HG02938 (cell line): ENCODE measurements around the gene GALNT6.
"Not testable (repeated sequence)": the region's sequence is repeated elsewhere in the genome, so short reads cannot be mapped to it uniquely, and the experiment has no call there.

Source experiments
- ATAC-seq: cut with Tn5 transposase; IDR thresholded peaks from one replicate; pipeline ENCODE4 v1.9.1; 2021; ENCODE audit warnings: mild to moderate bottlenecking, moderate library complexity; ENCODE audit not compliant: unreplicated experiment

Gene GALNT6

DNA sequence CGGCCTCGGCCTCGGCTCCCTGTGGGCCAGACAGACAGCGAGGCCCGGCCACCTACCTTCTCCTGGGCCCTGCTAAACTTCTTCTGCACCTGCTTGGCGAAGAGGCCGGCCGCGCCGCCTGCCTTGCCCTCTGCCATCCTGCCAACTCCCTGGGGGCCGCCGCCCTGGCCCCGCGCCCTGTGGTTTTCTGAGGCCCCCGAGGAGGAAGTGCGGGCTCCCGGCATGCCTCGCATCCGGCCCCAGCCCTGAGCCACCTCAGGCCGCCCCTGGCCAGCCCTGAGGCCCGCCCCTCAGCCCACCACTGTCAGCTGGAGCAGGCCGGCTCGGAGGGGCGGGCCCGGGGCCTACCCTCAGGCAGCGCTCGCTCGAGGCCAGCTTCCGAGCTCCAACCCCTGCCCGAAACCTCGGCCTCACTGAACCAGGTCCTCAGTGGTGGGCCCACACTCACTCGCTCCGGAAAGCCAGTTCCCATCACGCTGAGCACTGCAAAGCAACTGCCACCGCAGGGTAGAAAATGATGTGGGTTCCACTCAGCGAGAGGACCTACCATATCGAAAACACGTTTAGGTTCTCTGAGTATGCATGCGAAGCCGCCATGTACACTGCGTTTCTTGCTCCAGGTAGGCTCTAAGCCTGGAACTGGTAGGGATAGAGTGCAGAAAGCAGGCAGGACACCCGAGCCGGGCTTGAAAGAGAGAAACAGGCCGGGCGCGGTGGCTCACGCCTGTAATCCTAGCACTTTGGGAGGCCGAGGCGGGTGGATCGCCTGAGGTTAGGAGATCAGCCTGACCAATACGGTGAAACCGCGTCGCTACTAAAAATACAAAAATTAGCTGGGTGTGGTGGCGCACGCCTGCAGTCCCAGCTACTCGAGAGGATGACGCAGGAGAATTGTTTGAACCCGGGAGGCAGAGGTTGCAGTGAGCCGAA is 67.0 kb downstream of the GALNT6 start, which contains the start of gene BIN2:
BIN2 (minus strand) TSS at position 209 of the 930 bp plus-strand sequence; CDS start at position 137, 72 bp downstream.
- no peak for ATAC-seq

DNA sequence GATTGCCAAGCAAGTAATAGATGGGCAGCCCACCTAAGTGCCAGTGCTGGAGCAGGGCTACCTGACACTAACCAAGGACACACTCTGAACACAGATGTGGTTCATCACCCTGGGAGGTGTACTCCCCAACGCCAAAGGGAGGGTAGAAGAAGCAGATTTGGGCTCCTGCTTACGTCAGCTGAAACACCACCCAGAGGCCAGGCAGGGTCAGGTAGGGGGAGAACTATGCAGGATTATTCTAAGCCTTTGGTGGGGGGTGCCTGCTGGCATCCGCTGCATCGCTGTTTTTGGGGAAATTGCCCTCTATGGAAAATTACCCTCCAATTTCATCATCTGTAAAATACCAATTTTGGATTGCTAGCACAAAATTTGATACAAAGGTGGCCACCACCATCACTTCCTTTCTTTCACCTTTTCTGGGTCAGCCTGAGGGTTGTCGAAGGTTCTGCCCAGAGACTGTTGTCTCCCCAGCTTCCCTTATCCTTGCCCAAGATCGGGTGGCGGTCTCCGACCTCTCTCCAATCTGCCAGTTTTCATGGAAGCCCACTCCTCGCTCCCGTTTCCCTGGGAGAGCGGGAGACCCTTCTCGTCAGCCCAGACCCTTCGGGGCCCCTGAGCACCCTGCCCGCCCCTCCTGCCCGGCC is 67.8 kb downstream of the GALNT6 start:
- ATAC-seq, result no peak

GRCh38 chr12:51322452-51322851 is 68.8 kb downstream of the GALNT6 start:
- ATAC-seq, result no peak

DNA sequence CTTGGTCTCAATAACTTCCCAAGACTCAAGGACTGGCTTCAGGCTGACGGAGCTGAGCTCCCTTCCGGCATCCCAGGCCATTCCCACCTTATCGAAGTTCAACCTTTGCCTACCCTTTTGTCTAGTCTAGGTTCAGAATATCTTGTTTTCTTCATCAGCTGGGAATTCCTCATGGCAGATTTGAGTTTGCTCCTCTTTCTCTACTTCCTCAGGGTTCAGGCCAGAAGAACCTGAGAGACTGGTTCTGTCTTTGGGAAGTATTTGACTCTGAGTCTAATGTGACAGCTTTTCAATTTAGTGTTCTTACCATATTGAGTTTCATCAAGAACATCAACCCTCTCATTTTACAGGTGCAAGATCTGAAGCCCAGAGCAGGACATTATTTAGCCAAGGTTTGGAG is 69.3 kb downstream of the GALNT6 start:
- ATAC-seq, result no peak

- no peak for ATAC-seq
Observed at GRCh38 chr12:51320695-51321320, 70.4 kb downstream of the GALNT6 start.

GRCh38 chr12:51320311-51320694 is 70.9 kb downstream of the GALNT6 start:
- ATAC-seq, result no peak

- ATAC-seq, result no peak
Observed at GRCh38 chr12:51318846-51319599, 72.2 kb downstream of the GALNT6 start.

- not testable (repeated sequence) for ATAC-seq
Observed at GRCh38 chr12:51318057-51318806, 73.0 kb downstream of the GALNT6 start.

- no peak for ATAC-seq
Observed at GRCh38 chr12:51311389-51311788, 79.8 kb downstream of the GALNT6 start.

DNA sequence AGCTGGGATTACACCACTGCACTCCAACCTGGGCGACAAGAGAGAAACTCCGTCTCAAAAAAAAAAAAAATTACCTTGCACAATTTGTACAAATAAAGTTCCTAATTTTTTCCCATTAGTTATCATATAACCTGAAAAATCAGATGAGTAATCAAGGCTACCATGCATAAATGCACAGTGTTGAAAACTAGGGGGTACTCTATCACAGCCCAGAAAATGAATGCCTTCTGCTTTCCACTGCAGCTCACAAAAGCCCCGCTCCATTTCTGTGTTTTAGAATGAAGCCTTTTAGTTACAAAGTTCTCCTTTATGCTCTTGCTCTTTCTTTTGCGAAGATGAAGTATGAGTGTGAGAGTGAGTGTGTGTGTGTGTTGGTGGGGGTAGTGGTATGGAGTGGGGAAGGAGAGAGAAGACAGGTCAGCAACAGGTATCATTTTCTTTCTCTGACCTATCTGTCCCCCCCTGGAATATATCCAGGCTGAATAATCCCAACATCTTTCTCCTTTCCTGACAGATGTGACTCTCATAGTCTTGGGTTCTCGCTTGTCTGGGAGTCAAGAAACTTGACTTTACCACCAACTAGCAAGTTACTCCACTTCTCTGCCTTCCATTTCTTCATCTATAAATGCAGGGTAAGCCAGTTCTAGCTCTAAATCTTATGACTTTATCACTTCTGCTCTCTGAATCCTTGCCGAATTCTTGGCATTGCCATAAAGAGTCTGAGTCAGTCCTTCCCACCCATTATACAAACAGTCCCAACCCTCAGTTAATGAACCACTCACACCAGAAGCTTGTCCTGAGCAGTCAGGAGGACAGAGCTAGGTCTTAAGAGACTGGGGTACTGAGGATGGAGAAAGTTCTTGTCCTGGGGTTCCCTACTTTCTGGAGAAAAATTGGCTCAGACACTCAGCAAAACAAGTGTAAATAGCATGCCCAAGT is 83.3 kb downstream of the GALNT6 start:
- ATAC-seq, result no peak

DNA sequence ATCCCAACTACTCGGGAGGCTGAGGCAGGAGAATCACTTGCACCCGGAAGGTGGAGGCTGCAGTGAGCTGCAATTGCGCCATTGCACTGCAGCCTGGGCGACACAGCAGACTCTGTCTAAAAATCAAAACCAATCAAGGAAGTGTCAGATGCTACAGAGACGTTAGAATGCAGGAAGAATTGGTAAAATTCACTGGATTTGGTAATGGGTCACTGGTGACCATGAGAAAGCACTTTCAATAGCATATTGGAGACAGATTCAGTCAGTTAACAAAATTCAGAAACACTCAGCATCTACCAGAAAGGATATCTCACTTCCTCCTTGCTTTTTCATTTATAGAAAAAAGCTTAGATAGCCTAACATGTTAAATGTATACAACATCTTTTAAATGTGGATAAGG is 84.7 kb downstream of the GALNT6 start:
- ATAC-seq, result no peak
